ENCODE results near the gene ZAR1. TPM values are rescaled to one million over a fixed set of nuclear protein-coding genes. Genes with fewer than 3 reads are reported as not detected.

Gene ZAR1
- total RNA-seq, 1 donor: not detected

DNA sequence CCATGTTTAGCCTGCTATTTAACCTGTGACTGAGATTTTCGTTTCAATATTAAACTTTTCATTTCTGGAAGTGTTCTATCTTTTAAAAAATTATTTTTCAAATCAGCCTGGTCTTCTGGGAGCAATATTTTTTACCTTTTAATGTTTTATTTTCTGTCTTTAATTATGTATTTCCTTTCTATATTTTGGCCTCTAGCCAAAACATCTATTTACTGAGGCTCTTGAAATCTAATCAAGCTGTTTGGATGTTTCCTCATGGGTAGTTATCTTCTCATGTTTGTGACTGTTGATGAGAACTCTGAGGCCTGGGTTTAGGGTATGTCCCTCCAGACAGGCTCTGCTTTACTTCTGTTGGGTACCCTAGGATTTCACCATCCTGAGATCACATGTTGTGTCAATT, 17.3 kb upstream of the ZAR1 start:
- no peak for DNase-seq (ENCODE audit: low read depth)
- TF ChIP-seq, protein P1, sequence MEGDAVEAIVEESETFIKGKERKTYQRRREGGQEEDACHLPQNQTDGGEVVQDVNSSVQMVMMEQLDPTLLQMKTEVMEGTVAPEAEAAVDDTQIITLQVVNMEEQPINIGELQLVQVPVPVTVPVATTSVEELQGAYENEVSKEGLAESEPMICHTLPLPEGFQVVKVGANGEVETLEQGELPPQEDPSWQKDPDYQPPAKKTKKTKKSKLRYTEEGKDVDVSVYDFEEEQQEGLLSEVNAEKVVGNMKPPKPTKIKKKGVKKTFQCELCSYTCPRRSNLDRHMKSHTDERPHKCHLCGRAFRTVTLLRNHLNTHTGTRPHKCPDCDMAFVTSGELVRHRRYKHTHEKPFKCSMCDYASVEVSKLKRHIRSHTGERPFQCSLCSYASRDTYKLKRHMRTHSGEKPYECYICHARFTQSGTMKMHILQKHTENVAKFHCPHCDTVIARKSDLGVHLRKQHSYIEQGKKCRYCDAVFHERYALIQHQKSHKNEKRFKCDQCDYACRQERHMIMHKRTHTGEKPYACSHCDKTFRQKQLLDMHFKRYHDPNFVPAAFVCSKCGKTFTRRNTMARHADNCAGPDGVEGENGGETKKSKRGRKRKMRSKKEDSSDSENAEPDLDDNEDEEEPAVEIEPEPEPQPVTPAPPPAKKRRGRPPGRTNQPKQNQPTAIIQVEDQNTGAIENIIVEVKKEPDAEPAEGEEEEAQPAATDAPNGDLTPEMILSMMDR (IDR thresholded peaks at IDR 0.05; ENCODE audit: insufficient read depth, low read depth, low read length): no peak
- no peak overlapping the region for H3K4me3 ChIP-seq (ENCODE audit: low read depth, low read length)

DNA sequence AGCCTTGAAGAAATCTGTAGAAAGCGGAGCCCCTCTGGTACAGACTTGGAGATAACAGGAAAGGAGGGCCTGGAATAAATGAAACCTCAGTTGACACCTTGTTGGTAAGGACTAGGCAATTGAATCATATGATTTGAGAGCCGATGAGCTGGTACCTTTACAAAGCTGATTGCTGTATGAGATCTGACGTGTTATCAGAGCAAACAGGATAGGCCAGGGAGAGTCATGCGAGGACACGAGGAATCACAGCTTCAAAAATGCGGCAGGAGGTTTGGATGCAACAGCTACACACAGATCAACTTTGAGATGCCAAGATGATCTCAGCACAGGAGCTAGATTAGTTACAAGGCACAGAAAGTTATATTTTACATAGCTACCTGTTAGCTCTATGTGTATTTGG, 14.3 kb upstream of the ZAR1 start:
- no peak overlapping the region for H3K4me3 ChIP-seq (ENCODE audit: low read depth, low read length)
- TF ChIP-seq, protein P1 (IDR thresholded peaks at IDR 0.05; ENCODE audit: insufficient read depth, low read depth, low read length): no peak
- no peak for DNase-seq (ENCODE audit: low read depth)

DNA sequence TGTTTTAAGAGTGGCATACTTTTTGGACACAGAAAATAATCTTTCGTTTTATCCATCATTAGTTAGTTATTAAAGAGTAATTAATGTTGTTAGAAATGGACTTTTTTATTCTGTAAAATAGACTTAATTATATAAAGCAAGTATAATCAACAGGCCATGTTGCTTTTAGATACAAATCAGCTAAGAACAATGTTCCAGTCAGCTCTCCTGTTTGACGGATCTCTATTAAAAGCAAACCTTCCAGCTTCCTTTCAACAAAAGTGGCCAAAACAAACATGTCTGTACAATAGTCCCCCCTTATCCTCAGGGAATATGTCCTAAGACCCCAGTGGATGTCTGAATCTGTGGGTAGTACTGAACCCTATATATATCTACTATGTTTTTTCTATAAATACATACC, 11.8 kb upstream of the ZAR1 start:
- no peak for DNase-seq (ENCODE audit: low read depth)
- TF ChIP-seq, protein P1 (IDR thresholded peaks at IDR 0.05; ENCODE audit: insufficient read depth, low read depth, low read length): no peak
- no peak overlapping the region for H3K4me3 ChIP-seq (ENCODE audit: low read depth, low read length)

DNA sequence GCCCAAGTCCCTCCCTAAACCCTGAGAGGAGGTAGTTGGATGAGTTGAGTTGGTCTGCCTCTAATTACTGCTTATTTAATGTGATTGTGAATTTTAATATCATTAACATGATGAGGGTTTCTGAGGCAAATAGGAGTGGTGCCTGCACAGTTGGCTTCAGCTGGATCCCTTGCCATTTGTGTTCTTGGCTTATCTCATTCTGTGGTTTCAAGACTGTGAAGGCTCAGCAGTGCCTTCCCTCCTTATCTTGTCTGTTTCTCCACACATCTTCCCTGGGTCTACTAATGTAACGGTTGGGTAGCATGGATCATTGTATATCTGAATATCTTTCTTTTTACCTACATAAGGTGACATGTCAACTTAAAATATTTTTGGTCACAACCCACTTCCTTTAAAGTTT, 8.5 kb upstream of the ZAR1 start:
- no peak for DNase-seq (ENCODE audit: low read depth)
- TF ChIP-seq, protein P1 (IDR thresholded peaks at IDR 0.05; ENCODE audit: insufficient read depth, low read depth, low read length): no peak

DNA sequence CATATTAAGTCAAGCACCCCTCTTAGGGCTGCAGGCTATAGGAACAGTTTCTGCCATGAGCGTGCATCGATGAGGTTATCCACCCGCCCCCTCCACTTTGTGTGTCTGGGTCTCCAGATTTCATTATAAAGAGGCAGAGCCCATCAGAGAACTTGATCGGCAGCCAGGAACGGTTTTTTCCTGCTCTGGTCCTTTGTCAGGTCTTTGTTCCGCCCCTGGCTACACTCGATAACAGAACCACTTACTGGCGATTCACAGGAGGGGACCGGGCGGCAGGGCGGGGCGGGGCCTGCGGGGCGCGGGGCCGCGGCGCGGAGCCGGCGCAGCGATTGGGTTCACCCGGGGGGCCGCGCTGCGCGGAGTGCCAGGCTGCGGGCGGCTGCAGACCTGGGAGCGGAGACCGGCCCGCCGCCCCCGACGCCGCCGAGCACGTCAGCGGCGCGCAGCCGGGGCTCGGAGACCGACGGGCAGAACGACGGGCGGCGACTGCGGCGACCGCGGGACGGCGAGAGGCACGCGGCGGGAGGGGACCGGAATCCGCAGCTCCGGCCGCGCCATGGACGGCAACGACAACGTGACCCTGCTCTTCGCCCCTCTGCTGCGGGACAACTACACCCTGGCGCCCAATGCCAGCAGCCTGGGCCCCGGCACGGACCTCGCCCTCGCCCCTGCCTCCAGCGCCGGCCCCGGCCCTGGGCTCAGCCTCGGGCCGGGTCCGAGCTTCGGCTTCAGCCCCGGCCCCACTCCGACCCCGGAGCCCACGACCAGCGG, 6.9 kb upstream of the ZAR1 start, which contains the start of gene SLC10A4:
Gene SLC10A4 (plus strand): TSS at position 338 of the 771 bp plus-strand sequence. CDS start 219 bp downstream, at position 557.
- DNase-seq (ENCODE audit: low read depth): no peak
- H3K4me3 ChIP-seq (ENCODE audit: low read depth, low read length): peak within 1 kb of the TSS; percentile 25
- TF ChIP-seq, protein P1 (IDR thresholded peaks at IDR 0.05; ENCODE audit: insufficient read depth, low read depth, low read length): no peak

More for the DNA sequence above, 8.5 kb upstream of the ZAR1 start:
- H3K4me3 ChIP-seq (ENCODE audit: low read depth, low read length): no peak overlapping the region

DNA sequence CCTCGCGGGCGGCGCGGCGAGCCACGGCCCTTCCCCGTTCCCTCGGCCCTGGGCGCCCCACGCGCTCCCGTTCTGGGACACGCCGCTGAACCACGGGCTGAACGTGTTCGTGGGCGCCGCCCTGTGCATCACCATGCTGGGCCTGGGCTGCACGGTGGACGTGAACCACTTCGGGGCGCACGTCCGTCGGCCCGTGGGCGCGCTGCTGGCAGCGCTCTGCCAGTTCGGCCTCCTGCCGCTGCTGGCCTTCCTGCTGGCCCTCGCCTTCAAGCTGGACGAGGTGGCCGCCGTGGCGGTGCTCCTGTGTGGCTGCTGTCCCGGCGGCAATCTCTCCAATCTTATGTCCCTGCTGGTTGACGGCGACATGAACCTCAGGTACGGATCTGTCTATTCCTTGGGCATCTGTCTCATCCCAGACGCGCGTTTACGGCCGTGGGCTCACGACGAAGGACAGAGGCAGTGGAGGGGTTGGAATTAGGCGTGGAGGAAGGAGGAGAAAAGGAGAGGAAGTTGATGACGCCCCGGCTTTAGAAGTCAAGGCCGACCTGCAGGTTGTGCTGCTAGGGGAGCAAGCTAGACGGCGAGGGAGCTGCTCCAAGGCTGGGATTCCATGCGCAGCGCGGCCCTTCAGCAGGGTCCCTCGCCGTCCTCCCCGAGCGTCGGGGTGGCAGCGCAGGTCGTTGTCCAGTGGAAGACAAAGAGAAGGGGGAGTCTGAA, 6.1 kb upstream of the ZAR1 start:
- no peak for DNase-seq (ENCODE audit: low read depth)
- no peak overlapping the region for H3K4me3 ChIP-seq (ENCODE audit: low read depth, low read length)
- TF ChIP-seq, protein P1 (IDR thresholded peaks at IDR 0.05; ENCODE audit: insufficient read depth, low read depth, low read length): no peak
